Peyer's patch (tissue), 4 donors: ENCODE measurements around the gene CLASRP. TPM values are rescaled to one million over a fixed set of nuclear protein-coding genes. Genes with fewer than 3 reads are reported as not detected.

Experiments
- DNase-seq, 3 donors: peaks; one replicate each; pipeline ENCODE4 v3.0.0-alpha.2; 2017 to 2019
- H3K27ac ChIP-seq, 4 donors: fragments of 200-600 bp; sonication (generic); one replicate each; pipeline ENCODE4 v1.5.1; 2016 to 2019
- H3K27me3 ChIP-seq, 2 donors: fragments of 200-600 bp; sonication (generic); one replicate each; pipeline ENCODE4 v1.5.1; 2019
- H3K36me3 ChIP-seq, 3 donors: fragments of 200-600 bp; sonication (generic); one replicate each; pipeline ENCODE4 v1.5.1; 2016 to 2019
- H3K4me1 ChIP-seq, 4 donors: fragments of 200-600 bp; sonication (generic); one replicate each; pipeline ENCODE4 v1.5.1; 2016 to 2019
- H3K4me3 ChIP-seq, 4 donors: fragments of 200-600 bp; sonication (generic); 1 replicate in 3 of 4; 2 replicates in 1 of 4; pipeline ENCODE4 v1.5.1; 2016 to 2019; ENCODE audit warnings: mild to moderate bottlenecking in 1 of 4
- H3K9me3 ChIP-seq, 4 donors: fragments of 200-600 bp; sonication (generic); one replicate each; pipeline ENCODE4 v1.5.1; 2016 to 2019; ENCODE audit warnings: mild to moderate bottlenecking in 1 of 4
- POLR2A ChIP-seq, 2 donors: fragments of 450-650 bp; IDR thresholded peaks; one replicate each; pipeline ENCODE4 v1.5.1; 2017; ENCODE audit warnings: antibody characterized with exemption in 2 of 2, mild to moderate bottlenecking in 2 of 2, moderate library complexity in 2 of 2
- total RNA-seq, 4 donors: library from RNA; depleted of rRNA; stranded (reverse); fragments of >200 nt; gene quantifications; one replicate each; pipeline ENCODE4 v1.1.0, GENCODE V29; 2016
- TF ChIP-seq, protein P1 (sequence below), 6 experiments: fragments of 450-650 bp in 4 of 6; fragments of 200-600 bp in 2 of 6; sonication (generic) in 1 of 6; IDR thresholded peaks; one replicate each; pipeline ENCODE4 v1.5.1; 2017 to 2019; ENCODE audit warnings: antibody characterized with exemption in 6 of 6, mild to moderate bottlenecking in 3 of 6, moderate library complexity in 1 of 6

The CLASRP gene
- total RNA-seq, 4 donors from 2014 or later, result 94.2 to 310 (median 147) TPM

DNA sequence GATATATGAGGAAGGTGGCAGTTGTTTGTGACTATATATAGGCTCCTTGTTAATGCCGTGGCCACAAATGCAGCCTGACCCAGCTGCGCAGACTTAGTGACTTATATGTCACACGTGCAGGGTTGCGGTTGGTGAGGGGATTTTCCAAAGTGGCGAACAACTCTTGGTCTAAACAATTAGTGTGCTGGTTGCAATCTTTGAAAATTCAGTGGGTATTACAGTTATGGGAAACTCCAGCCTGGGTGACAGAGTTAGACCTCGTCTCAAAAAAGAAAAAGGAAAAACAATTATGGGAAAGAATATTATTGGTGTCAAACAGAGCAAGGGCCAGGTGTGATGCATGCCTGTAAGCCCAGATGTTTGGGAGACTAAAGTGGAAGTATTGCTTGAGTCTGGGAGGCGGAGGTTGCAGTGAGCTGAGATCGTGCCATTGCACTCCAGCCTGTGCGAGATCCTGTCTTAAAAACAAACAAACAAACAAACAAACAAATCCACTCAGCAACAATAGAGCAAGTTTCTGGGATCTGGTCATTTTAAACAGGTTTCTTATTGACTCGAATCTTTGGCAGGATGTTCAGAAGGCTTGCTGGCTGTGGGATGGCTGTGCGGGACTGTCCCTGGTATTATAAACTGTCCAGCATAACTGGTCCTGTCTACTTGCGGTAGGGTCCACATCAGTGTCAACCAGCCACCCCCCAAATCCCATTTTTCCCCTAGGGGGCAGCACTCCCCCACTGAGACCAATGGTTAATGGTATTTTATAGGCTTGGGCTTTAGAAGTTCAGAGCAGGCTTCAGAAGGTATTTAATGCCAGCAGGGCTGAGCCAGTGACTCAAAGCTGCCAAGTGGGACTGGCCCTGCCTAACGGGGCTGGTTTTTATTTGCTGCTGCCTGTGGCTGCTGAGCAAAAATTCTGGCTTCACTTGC, 22.2 kb upstream of the CLASRP start:
- H3K36me3 ChIP-seq, result peaks cover 0 to 47% (median 0%) of the 10 kb centered on the region in 3 donors
- no peaks in the 10 kb centered on the region for H3K4me1 ChIP-seq
- no peaks in the 10 kb centered on the region for H3K9me3 ChIP-seq
- peak in 2 of 3 donors; percentile 84 for DNase-seq
- no peaks in the 10 kb centered on the region for H3K27me3 ChIP-seq
- no peak overlapping the region for H3K4me3 ChIP-seq
- H3K27ac ChIP-seq, result peak overlapping the region in 3 of 4 donors; percentile 6 to 61 (median 38)
- TF ChIP-seq, protein P1, sequence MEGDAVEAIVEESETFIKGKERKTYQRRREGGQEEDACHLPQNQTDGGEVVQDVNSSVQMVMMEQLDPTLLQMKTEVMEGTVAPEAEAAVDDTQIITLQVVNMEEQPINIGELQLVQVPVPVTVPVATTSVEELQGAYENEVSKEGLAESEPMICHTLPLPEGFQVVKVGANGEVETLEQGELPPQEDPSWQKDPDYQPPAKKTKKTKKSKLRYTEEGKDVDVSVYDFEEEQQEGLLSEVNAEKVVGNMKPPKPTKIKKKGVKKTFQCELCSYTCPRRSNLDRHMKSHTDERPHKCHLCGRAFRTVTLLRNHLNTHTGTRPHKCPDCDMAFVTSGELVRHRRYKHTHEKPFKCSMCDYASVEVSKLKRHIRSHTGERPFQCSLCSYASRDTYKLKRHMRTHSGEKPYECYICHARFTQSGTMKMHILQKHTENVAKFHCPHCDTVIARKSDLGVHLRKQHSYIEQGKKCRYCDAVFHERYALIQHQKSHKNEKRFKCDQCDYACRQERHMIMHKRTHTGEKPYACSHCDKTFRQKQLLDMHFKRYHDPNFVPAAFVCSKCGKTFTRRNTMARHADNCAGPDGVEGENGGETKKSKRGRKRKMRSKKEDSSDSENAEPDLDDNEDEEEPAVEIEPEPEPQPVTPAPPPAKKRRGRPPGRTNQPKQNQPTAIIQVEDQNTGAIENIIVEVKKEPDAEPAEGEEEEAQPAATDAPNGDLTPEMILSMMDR (IDR thresholded peaks at IDR 0.05), result peak; percentile 56 to 80 (median 58)
- no peak for TF ChIP-seq POLR2A (IDR thresholded peaks at IDR 0.05)

DNA sequence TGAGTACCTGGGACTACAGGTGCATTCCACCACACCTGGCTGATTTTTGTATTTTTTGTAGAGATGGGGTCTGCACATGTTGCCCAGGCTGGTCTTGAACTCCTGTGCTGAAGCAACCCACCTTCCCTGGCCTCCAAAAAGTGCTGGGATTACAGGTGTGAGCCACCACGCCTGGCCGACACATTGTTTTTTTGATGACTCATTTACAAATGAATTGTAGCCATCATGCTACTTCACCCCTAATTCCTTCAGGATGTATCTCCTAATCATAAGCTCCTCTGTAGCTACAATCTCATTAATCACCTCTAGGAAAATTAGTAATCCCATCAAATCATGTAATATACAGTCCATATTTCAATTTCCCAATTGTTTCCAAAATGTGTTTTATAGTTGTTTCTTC, 19.7 kb upstream of the CLASRP start:
- H3K4me3 ChIP-seq, result no peak overlapping the region
- H3K36me3 ChIP-seq, result peaks cover 0 to 23% (median 0%) of the 10 kb centered on the region in 3 donors
- TF ChIP-seq, protein P1 (IDR thresholded peaks at IDR 0.05), result no peak
- no peak for TF ChIP-seq POLR2A (IDR thresholded peaks at IDR 0.05)
- no peaks in the 10 kb centered on the region for H3K27me3 ChIP-seq
- no peaks in the 10 kb centered on the region for H3K4me1 ChIP-seq
- H3K27ac ChIP-seq, result no peak overlapping the region
- no peaks in the 10 kb centered on the region for H3K9me3 ChIP-seq
- no peak for DNase-seq

DNA sequence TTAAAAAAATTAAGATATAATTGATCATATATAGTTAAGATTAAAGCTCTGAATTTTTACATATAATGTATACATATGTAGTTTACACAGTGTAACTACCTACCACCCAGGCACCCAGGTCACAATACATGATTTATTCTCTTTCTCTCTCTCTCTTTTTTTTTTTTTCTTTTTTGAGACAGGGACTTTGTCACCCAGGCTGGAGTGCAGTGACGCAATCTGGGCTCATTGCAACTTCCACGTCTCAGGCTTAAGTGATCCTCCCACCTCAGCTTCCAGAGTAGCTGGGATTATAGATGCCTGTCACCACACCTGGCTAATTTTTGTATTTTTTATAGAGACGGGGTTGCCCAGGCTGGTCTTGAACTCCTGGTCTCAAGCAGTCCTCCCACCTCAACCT, 18.8 kb upstream of the CLASRP start:
- H3K4me1 ChIP-seq, result no peaks in the 10 kb centered on the region
- no peaks in the 10 kb centered on the region for H3K9me3 ChIP-seq
- no peak overlapping the region for H3K27ac ChIP-seq
- peaks cover 0 to 18% (median 0%) of the 10 kb centered on the region in 3 donors for H3K36me3 ChIP-seq
- no peak for DNase-seq
- H3K4me3 ChIP-seq, result no peak overlapping the region
- H3K27me3 ChIP-seq, result no peaks in the 10 kb centered on the region
- TF ChIP-seq, protein P1 (IDR thresholded peaks at IDR 0.05), result no peak
- TF ChIP-seq POLR2A (IDR thresholded peaks at IDR 0.05), result no peak

DNA sequence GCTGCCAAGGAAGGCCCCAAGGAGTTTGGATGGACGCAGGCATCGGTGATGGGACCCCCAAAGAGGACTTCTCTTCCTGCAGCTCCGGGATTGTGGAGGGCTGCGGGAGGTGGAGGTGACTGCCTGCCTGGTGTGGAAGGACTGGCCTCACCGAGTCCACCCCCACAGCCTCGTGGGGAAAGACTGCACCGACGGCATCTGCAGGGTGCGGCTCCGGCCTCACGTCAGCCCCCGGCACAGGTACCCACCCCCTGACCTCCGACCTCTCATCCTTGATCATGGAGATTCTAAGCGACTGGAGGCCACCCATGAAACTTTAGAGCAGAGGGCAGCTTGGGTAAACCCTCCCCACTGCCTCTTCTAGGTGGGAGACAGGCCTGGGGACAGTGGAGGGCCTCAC, 16.9 kb upstream of the CLASRP start:
- peaks cover 0 to 34% (median 0%) of the 10 kb centered on the region in 3 donors for H3K36me3 ChIP-seq
- DNase-seq, result no peak
- TF ChIP-seq, protein P1 (IDR thresholded peaks at IDR 0.05), result no peak
- no peak for TF ChIP-seq POLR2A (IDR thresholded peaks at IDR 0.05)
- H3K27ac ChIP-seq, result no peak overlapping the region
- no peak overlapping the region for H3K4me3 ChIP-seq
- H3K9me3 ChIP-seq, result no peaks in the 10 kb centered on the region
- H3K27me3 ChIP-seq, result no peaks in the 10 kb centered on the region
- H3K4me1 ChIP-seq, result no peaks in the 10 kb centered on the region

DNA sequence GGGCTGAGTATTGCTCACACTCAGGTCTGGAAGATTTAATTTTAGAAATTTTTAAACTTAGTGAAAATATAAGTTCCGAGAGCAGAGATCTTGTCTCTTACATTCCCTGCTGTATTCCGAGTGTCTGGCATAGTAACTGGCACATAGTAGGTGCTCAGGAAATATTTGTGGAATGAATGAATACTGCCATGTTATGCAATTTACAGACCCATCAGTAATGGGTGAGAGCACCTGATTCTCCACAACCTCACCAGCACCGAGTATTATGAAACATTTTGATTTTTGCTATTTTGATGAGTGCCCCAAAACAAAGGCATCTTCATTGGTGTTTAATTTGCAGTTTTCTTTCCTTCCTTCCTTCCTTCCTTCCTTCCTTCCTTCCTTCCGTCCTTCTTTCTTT, 15.8 kb upstream of the CLASRP start:
- DNase-seq, result no peak
- Histone ChIP-seq H3K27me3 (no peaks in the 10 kb centered on the region), H3K9me3 (no peaks in the 10 kb centered on the region), H3K36me3 (peaks cover 0 to 44% (median 0%) of the 10 kb centered on the region in 3 donors), H3K27ac (no peak overlapping the region), H3K4me3 (no peak overlapping the region), H3K4me1 (no peaks in the 10 kb centered on the region)
- TF ChIP-seq, protein P1 (IDR thresholded peaks at IDR 0.05), result no peak
